ENCODE data around the gene ANKRD28.

GRCh38 chr3:15665510-15666150, 132.1 kb downstream of the ANKRD28 start:
- TF ChIP-seq, protein P1, sequence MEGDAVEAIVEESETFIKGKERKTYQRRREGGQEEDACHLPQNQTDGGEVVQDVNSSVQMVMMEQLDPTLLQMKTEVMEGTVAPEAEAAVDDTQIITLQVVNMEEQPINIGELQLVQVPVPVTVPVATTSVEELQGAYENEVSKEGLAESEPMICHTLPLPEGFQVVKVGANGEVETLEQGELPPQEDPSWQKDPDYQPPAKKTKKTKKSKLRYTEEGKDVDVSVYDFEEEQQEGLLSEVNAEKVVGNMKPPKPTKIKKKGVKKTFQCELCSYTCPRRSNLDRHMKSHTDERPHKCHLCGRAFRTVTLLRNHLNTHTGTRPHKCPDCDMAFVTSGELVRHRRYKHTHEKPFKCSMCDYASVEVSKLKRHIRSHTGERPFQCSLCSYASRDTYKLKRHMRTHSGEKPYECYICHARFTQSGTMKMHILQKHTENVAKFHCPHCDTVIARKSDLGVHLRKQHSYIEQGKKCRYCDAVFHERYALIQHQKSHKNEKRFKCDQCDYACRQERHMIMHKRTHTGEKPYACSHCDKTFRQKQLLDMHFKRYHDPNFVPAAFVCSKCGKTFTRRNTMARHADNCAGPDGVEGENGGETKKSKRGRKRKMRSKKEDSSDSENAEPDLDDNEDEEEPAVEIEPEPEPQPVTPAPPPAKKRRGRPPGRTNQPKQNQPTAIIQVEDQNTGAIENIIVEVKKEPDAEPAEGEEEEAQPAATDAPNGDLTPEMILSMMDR (conservative IDR thresholded peaks at IDR 0.05), result no peak
- no peak for TF ChIP-seq EZH2 (IDR thresholded peaks at IDR 0.05; ENCODE audit: low read depth)
